ENCODE data around the gene GALNT16.

Gene GALNT16

DNA sequence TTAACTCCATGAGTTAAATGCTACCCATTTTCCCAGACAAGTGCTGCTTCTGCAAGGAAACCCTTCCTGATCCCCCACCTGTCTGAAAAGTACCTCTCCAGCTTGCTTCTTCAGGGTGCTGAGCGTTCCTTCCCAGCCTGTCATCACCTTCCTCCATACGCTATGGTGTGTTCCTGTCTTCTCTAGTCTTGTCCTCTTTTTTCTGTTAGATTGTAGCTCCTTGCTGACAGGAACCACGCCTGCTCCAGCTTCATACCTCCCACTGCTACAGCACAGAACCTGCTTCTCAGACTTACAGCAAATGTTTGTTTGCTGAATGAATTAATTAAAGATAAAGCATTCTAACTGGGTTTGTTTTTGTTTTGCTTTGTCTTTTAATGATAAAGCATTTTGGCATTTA, 99.0 kb downstream of the GALNT16 start:
- H3K4me3 ChIP-seq (ENCODE audit: low read depth, low read length): no peak overlapping the region
- TF ChIP-seq MYC (IDR thresholded peaks at IDR 0.05; ENCODE audit: low read depth, low read length): no peak
- no peak for TF ChIP-seq CTCF (IDR thresholded peaks at IDR 0.05; ENCODE audit: low read depth, low read length)
- TF ChIP-seq POLR2A (IDR thresholded peaks at IDR 0.05; ENCODE audit: extremely low read depth, insufficient read length): no peak
- no peak for TF ChIP-seq MAX (IDR thresholded peaks at IDR 0.05; ENCODE audit: low read depth, low read length)
- DNase-seq (ENCODE audit: low read depth): no peak

GRCh38 chr14:69360438-69361108, 100.6 kb downstream of the GALNT16 start:
- peak; percentile 54 for DNase-seq (ENCODE audit: low read depth)
- peak; percentile 57; the same call in 1 of the 2 replicates for TF ChIP-seq MAX (IDR thresholded peaks at IDR 0.05; ENCODE audit: low read depth, low read length)
- no peak for TF ChIP-seq CTCF (IDR thresholded peaks at IDR 0.05; ENCODE audit: low read depth, low read length)
- H3K4me3 ChIP-seq (ENCODE audit: low read depth, low read length): no peak overlapping the region

DNA sequence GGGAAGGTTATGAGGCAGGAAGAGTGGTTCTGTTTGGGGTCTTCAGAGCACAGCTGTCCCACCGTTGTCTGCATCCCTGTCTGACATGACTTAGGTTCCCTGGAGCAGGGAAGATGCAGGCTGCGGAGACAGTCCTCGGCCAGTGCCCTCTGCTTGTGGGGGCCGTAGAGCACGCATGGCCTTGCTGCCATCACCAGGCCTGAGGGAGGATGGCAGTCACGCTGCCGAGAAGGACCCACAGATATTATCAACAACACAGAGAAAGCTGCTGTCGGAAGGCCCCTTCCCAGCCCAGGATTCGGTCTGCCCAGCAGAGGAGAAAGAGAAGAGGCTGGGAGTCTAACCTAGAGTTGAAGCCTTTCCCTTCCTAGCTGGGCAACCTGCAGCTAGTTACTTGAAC, 103.1 kb downstream of the GALNT16 start:
- no peak for TF ChIP-seq POLR2A (IDR thresholded peaks at IDR 0.05; ENCODE audit: extremely low read depth, insufficient read length)
- no peak for TF ChIP-seq CTCF (IDR thresholded peaks at IDR 0.05; ENCODE audit: low read depth, low read length)
- no peak overlapping the region for H3K4me3 ChIP-seq (ENCODE audit: low read depth, low read length)
- DNase-seq (ENCODE audit: low read depth): no peak

- no peak for TF ChIP-seq MAX (IDR thresholded peaks at IDR 0.05; ENCODE audit: low read depth, low read length)
- TF ChIP-seq POLR2A (IDR thresholded peaks at IDR 0.05; ENCODE audit: extremely low read depth, insufficient read length): no peak
- TF ChIP-seq MYC (IDR thresholded peaks at IDR 0.05; ENCODE audit: low read depth, low read length): no peak
- no peak for TF ChIP-seq CTCF (IDR thresholded peaks at IDR 0.05; ENCODE audit: low read depth, low read length)
- no peak for DNase-seq (ENCODE audit: low read depth)
- no peak overlapping the region for H3K4me3 ChIP-seq (ENCODE audit: low read depth, low read length)
Observed at GRCh38 chr14:69363964-69364363, 104.0 kb downstream of the GALNT16 start.

DNA sequence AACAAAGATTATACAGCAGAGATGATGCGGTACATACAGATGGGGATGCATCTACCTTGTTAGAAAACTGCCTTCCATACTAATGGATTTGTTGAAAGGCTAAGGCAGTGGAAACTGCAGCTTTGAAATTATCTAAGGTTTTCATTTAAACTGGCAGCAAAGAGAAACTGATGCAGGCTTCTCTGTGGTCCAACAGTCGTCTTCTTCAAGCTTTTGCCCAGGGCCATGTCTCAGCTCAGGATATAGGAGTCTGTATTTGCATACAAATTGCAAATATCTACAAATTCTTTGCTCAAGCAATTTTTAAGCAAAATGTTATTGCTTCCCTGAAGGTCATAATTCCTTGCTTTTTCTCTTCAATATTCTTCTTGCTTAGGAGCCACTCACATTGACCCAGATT, 104.4 kb downstream of the GALNT16 start:
- no peak for DNase-seq (ENCODE audit: low read depth)
- no peak overlapping the region for H3K4me3 ChIP-seq (ENCODE audit: low read depth, low read length)
- TF ChIP-seq CTCF (IDR thresholded peaks at IDR 0.05; ENCODE audit: low read depth, low read length) (no peak), MYC (IDR thresholded peaks at IDR 0.05; ENCODE audit: low read depth, low read length) (no peak), POLR2A (IDR thresholded peaks at IDR 0.05; ENCODE audit: extremely low read depth, insufficient read length) (no peak), MAX (IDR thresholded peaks at IDR 0.05; ENCODE audit: low read depth, low read length) (no peak)

GRCh38 chr14:69366069-69366468, 106.1 kb downstream of the GALNT16 start:
- DNase-seq (ENCODE audit: low read depth): no peak
- TF ChIP-seq CTCF (IDR thresholded peaks at IDR 0.05; ENCODE audit: low read depth, low read length) (no peak), POLR2A (IDR thresholded peaks at IDR 0.05; ENCODE audit: extremely low read depth, insufficient read length) (no peak), MYC (IDR thresholded peaks at IDR 0.05; ENCODE audit: low read depth, low read length) (no peak), MAX (IDR thresholded peaks at IDR 0.05; ENCODE audit: low read depth, low read length) (no peak)
- H3K4me3 ChIP-seq (ENCODE audit: low read depth, low read length): no peak overlapping the region

Measured in NB4 (cell line).